Panc1 (cell line): ENCODE measurements around the gene ZSCAN26. TPM values are rescaled to one million over a fixed set of nuclear protein-coding genes. Genes with fewer than 3 reads are reported as not detected.
"Not testable (repeated sequence)": the region's sequence is repeated elsewhere in the genome, so short reads cannot be mapped to it uniquely, and the experiment has no call there.

ENCODE experiments used
- ATAC-seq: fragments of 200-7000 bp; cut with Tn5 transposase; 2 replicates; pipeline ENCODE4 v1.9.1; 2020; ENCODE audit warnings: mild to moderate bottlenecking, moderate library complexity
- BruUV-seq: library from RNA; stranded (reverse); fragments of 400-500 nt; replicated peaks from 2 replicates; lab custom pipeline; 2021; lab: Mats Ljungman, UMichigan
- CTCF ChIA-PET: fragments of 300-600 bp; sonication (Branson Sonifier 250); formaldehyde crosslinking; loops from one replicate; lab custom pipeline; 2022; ENCODE audit warnings: antibody characterized with exemption; lab: Charles Lee
- POLR2A ChIA-PET: fragments of 300-600 bp; sonication (Branson Sonifier 250); formaldehyde crosslinking; loops from one replicate; lab custom pipeline; 2022; ENCODE audit warnings: antibody characterized with exemption; lab: Charles Lee
- DNase-seq: peaks from one replicate; pipeline ENCODE4 v3.0.0-alpha.2; 2010; ENCODE audit warnings: low read depth, low spot score
- H3K27ac ChIP-seq: 2 replicates; pipeline ENCODE4 v1.5.1; 2011; ENCODE audit warnings: mild to moderate bottlenecking, low read length, inconsistent platforms
- H3K27me3 ChIP-seq: fragments of 200-500 bp; sonication (Bioruptor generic); 2 replicates; pipeline ENCODE4 v1.6.0; 2014; ENCODE audit warnings: low read length, inconsistent platforms; ENCODE audit not compliant: control insufficient read depth, insufficient read depth
- H3K36me3 ChIP-seq: fragments of 200-500 bp; sonication (Bioruptor generic); 2 replicates; pipeline ENCODE4 v1.5.1; 2014; ENCODE audit warnings: inconsistent platforms, mild to moderate bottlenecking, low read length, moderate library complexity; ENCODE audit not compliant: control insufficient read depth, insufficient read depth
- H3K4me1 ChIP-seq: 2 replicates; pipeline ENCODE4 v1.5.1; 2011; ENCODE audit warnings: inconsistent platforms, mild to moderate bottlenecking, low read length, moderate library complexity; ENCODE audit not compliant: control insufficient read depth, insufficient read depth
- H3K4me3 ChIP-seq, 2 experiments: 2 replicates each; pipeline ENCODE4 v1.5.1; 2011 to 2012; ENCODE audit warnings: low read depth in 2 of 2, low read length in 2 of 2, mild to moderate bottlenecking in 2 of 2, inconsistent platforms in 1 of 2, moderate library complexity in 1 of 2
- H3K9me3 ChIP-seq: fragments of 200-500 bp; sonication (Bioruptor generic); 2 replicates; pipeline ENCODE4 v1.5.1; 2014; ENCODE audit warnings: low read depth, mild to moderate bottlenecking, inconsistent platforms, low read length, moderate library complexity; ENCODE audit not compliant: control insufficient read depth, insufficient read depth
- CTCF ChIP-seq: fragments of 450-650 bp; IDR thresholded peaks from 2 replicates; pipeline ENCODE4 v1.5.1; 2017; ENCODE audit warnings: mild to moderate bottlenecking
- POLR2AphosphoS5 ChIP-seq: IDR thresholded peaks from 2 replicates; pipeline ENCODE4 v1.6.1; 2012; ENCODE audit warnings: mild to moderate bottlenecking, low read depth, low read length, moderate library complexity
- SIN3A ChIP-seq: IDR thresholded peaks from 2 replicates; pipeline ENCODE4 v1.6.1; 2012; ENCODE audit warnings: low read depth, mild to moderate bottlenecking, low read length, moderate library complexity, borderline replicate concordance; ENCODE audit not compliant: insufficient read depth
- TCF7L2 ChIP-seq: IDR thresholded peaks from 2 replicates; pipeline ENCODE4 v1.6.1; 2011; ENCODE audit warnings: mild to moderate bottlenecking, low read depth, low read length, inconsistent platforms
- in situ Hi-C: cut with HindIII; loops from 2 replicates; pipeline ENCODE4 v1.10.0; 2016; ENCODE audit warnings: low sequenced_read_pairs, low pct_unique_long_range_greater_than_20kb
- intact Hi-C: fragments of 100-400 bp; cut with micrococcal nuclease; formaldehyde crosslinking; loops from one replicate; pipeline ENCODE4 v1.10.0; 2022; ENCODE audit not compliant: unreplicated experiment
- total RNA-seq: library from RNA; stranded (reverse); gene quantifications from one replicate; pipeline ENCODE4 v1.2.1, GENCODE V29; 2021; ENCODE audit not compliant: unreplicated experiment
- TF ChIP-seq, protein P1 (sequence below), 2 experiments: IDR thresholded peaks; 2 replicates each; pipeline ENCODE4 v1.6.1; 2011 to 2012; ENCODE audit warnings: low read depth in 2 of 2, control low read depth in 1 of 2, low read length in 1 of 2, mild to moderate bottlenecking in 1 of 2, moderate library complexity in 1 of 2; ENCODE audit not compliant: insufficient read depth in 1 of 2

Gene ZSCAN26
- total RNA-seq, 1 experiment from 2014 or later, result 6.6 TPM

DNA sequence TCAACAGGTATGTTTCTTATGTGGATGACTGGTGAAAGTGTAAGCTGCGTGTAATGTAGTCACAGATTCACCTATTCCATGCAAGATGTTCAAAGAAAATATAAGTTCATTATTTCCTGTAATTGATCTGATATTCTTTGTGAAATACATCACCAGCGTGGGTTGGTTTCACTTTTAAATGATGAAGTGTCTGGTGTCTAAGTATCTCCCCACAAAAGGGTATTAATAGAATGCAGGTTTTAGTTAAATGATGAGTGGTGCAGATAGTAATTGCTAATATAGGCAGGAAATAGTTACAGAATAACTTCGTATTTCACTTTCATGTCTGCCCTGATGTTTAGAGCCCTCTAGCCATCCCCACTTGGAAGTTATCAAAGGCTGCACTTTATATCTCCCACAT, 36.6 kb downstream of the ZSCAN26 start:
- no peaks in the 10 kb centered on the region for H3K36me3 ChIP-seq
- intact Hi-C loops, result no loop called here
- H3K27ac ChIP-seq, result no peak overlapping the region
- no peaks in the 10 kb centered on the region for H3K4me1 ChIP-seq
- BruUV-seq, result no TSS peak
- H3K4me3 ChIP-seq, result no peak overlapping the region
- in situ Hi-C loops, result no loop called here
- ChIA-PET CTCF (no interaction called here), POLR2A (no interaction called here)
- no peak for DNase-seq
- no peaks in the 10 kb centered on the region for H3K27me3 ChIP-seq
- H3K9me3 ChIP-seq, result no peaks in the 10 kb centered on the region
- TF ChIP-seq, protein P1, sequence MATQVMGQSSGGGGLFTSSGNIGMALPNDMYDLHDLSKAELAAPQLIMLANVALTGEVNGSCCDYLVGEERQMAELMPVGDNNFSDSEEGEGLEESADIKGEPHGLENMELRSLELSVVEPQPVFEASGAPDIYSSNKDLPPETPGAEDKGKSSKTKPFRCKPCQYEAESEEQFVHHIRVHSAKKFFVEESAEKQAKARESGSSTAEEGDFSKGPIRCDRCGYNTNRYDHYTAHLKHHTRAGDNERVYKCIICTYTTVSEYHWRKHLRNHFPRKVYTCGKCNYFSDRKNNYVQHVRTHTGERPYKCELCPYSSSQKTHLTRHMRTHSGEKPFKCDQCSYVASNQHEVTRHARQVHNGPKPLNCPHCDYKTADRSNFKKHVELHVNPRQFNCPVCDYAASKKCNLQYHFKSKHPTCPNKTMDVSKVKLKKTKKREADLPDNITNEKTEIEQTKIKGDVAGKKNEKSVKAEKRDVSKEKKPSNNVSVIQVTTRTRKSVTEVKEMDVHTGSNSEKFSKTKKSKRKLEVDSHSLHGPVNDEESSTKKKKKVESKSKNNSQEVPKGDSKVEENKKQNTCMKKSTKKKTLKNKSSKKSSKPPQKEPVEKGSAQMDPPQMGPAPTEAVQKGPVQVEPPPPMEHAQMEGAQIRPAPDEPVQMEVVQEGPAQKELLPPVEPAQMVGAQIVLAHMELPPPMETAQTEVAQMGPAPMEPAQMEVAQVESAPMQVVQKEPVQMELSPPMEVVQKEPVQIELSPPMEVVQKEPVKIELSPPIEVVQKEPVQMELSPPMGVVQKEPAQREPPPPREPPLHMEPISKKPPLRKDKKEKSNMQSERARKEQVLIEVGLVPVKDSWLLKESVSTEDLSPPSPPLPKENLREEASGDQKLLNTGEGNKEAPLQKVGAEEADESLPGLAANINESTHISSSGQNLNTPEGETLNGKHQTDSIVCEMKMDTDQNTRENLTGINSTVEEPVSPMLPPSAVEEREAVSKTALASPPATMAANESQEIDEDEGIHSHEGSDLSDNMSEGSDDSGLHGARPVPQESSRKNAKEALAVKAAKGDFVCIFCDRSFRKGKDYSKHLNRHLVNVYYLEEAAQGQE (IDR thresholded peaks at IDR 0.05; ENCODE audit: insufficient read depth in 1 of 2, low read depth in 2 of 2, low read length in 1 of 2), result no peak
- TF ChIP-seq CTCF (no peak), SIN3A (no peak), TCF7L2 (no peak), POLR2AphosphoS5 (no peak)
- ATAC-seq, result no peak

DNA sequence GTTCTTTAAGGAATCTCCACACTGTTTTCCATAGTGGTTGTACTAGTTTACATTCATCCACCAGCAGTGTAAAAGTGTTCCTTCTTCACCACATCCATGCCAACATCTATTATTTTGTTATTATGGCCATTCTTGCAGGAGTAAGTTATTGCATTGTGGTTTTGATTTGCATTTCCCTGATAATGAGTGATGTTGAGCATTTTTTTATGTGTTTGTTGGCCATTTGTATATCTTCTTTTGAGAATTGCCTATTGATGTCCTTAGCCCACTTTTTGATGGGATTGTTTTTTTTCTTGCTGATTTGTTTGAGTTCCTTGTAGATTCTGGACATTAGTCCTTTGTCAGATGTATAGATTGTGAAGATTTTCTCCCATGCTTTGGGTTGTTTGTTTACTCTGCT, 39.4 kb downstream of the ZSCAN26 start:
- H3K36me3 ChIP-seq, BruUV-seq, POLR2A ChIA-PET, ATAC-seq, intact Hi-C loops, H3K27me3 ChIP-seq, H3K4me1 ChIP-seq, in situ Hi-C loops, DNase-seq, H3K9me3 ChIP-seq, CTCF ChIA-PET, H3K4me3 ChIP-seq, H3K27ac ChIP-seq: not testable (repeated sequence)

- intact Hi-C loops (no loop called here), in situ Hi-C loops (no loop called here)
- no peak for TF ChIP-seq POLR2AphosphoS5
- TF ChIP-seq, protein P1 (IDR thresholded peaks at IDR 0.05; ENCODE audit: insufficient read depth in 1 of 2, low read depth in 2 of 2, low read length in 1 of 2), result no peak
- Histone ChIP-seq H3K4me3 (no peak overlapping the region), H3K27ac (no peak overlapping the region), H3K36me3 (no peaks in the 10 kb centered on the region), H3K27me3 (no peaks in the 10 kb centered on the region), H3K9me3 (no peaks in the 10 kb centered on the region), H3K4me1 (no peaks in the 10 kb centered on the region)
- ChIA-PET POLR2A (no interaction called here), CTCF (no interaction called here)
- BruUV-seq, result no TSS peak
- ATAC-seq (no peak), DNase-seq (no peak)
Measured at GRCh38 chr6:28311139-28311823, 44.3 kb downstream of the ZSCAN26 start.
